K562 (cell line): Measurements from ENCODE around the gene MAD1L1.

ENCODE experiments used
- GATA2 ChIP-seq: sonication (generic); formaldehyde crosslinking; IDR thresholded peaks from 2 replicates; pipeline ENCODE4 v1.4.0; 2020; ENCODE audit warnings: mild to moderate bottlenecking, missing genetic modification reagents
- JUND ChIP-seq, 2 experiments: IDR thresholded peaks; 2 replicates in 1 of 2; 3 replicates in 1 of 2; pipeline ENCODE4 v1.6.1; 2011; ENCODE audit warnings: borderline replicate concordance in 2 of 2, low read depth in 2 of 2, low read length in 2 of 2, improper control_type of control experiment in 1 of 2, missing biosample characterization in 1 of 2, missing genetic modification characterization in 1 of 2, missing genetic modification reagents in 1 of 2
- NR1H2 ChIP-seq: sonication (generic); formaldehyde crosslinking; IDR thresholded peaks from 2 replicates; pipeline ENCODE4 v1.4.0; 2020; ENCODE audit warnings: mild to moderate bottlenecking, missing genetic modification reagents
- ZBTB26 ChIP-seq: fragments of 450-650 bp; formaldehyde crosslinking; IDR thresholded peaks from 2 replicates; pipeline ENCODE4 v1.4.0; 2022; ENCODE audit warnings: missing genetic modification characterization

DNA sequence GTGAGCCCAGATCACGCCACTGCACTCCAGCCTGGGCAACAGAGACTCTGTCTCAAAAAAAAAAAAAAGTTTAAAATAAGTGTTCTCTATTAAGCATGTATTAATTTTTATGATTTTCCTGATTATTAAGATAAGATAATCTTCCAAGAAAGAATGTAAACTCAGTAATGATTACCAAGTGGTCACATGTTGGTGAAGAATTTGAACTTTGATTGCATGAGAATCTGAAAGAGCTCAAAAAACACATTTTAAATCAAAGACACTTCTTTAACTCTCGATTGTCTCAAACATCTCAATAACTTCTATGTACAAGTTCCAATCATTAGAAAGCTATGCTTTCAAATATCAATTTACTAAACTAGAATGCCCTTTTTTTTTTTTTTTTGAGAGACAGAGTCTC lies 47.7 kb upstream of the MAD1L1 start:
- TF ChIP-seq GATA2 (CRISPR knock-in tag) (no peak), JUND (IDR thresholded peaks at IDR 0.05; ENCODE audit: borderline replicate concordance, low read depth, low read length) (no peak), JUND (tag; IDR thresholded peaks at IDR 0.05; ENCODE audit: borderline replicate concordance, low read depth, low read length) (no peak), NR1H2 (CRISPR knock-in tag) (no peak), ZBTB26 (CRISPR knock-in tag) (no peak)
